H9 (cell line): Measurements from ENCODE around the gene TAF11L12. TPM values are rescaled to one million over a fixed set of nuclear protein-coding genes. Genes with fewer than 3 reads are reported as not detected.
"Not testable (repeated sequence)": the region's sequence is repeated elsewhere in the genome, so short reads cannot be mapped to it uniquely, and the experiment has no call there.

Source experiments
- DNase-seq: peaks from one replicate; pipeline ENCODE4 v3.0.0-alpha.2; 2017
- H2AFZ ChIP-seq: one replicate; pipeline ENCODE4 v1.6.1; 2013; ENCODE audit warnings: mild to moderate bottlenecking, low read length, control low read depth, moderate library complexity
- H2AK5ac ChIP-seq: 2 replicates; pipeline ENCODE4 v1.6.1; 2013; ENCODE audit warnings: low read length, control low read depth, mixed read lengths; ENCODE audit not compliant: insufficient read length
- H2BK120ac ChIP-seq: one replicate; pipeline ENCODE4 v1.6.1; 2013; ENCODE audit warnings: low read depth, mild to moderate bottlenecking, low read length, control low read depth, inconsistent platforms; ENCODE audit not compliant: poor library complexity, severe bottlenecking
- H2BK12ac ChIP-seq: 2 replicates; pipeline ENCODE4 v1.6.1; 2013; ENCODE audit warnings: low read length, control low read depth, mixed read lengths, low read depth; ENCODE audit not compliant: insufficient read length
- H2BK15ac ChIP-seq: 2 replicates; pipeline ENCODE4 v1.6.1; 2013; ENCODE audit warnings: low read depth, low read length, control low read depth
- H2BK20ac ChIP-seq: one replicate; pipeline ENCODE4 v1.6.1; 2013; ENCODE audit warnings: low read depth, mild to moderate bottlenecking, low read length, control low read depth, inconsistent platforms; ENCODE audit not compliant: poor library complexity, severe bottlenecking
- H2BK5ac ChIP-seq: 2 replicates; pipeline ENCODE4 v1.6.1; 2013; ENCODE audit warnings: low read length, control low read depth, mixed read lengths; ENCODE audit not compliant: insufficient read length
- H3K14ac ChIP-seq: 2 replicates; pipeline ENCODE4 v1.6.1; 2013; ENCODE audit warnings: low read length, control low read depth; ENCODE audit not compliant: insufficient read depth
- H3K18ac ChIP-seq: 2 replicates; pipeline ENCODE4 v1.6.1; 2013; ENCODE audit warnings: low read depth, mild to moderate bottlenecking, mixed read lengths, low read length, control low read depth; ENCODE audit not compliant: insufficient read length
- H3K23ac ChIP-seq: 2 replicates; pipeline ENCODE4 v1.6.1; 2013; ENCODE audit warnings: low read length, control low read depth, mixed read lengths, low read depth; ENCODE audit not compliant: insufficient read length
- H3K23me2 ChIP-seq: 2 replicates; pipeline ENCODE4 v1.6.1; 2013; ENCODE audit warnings: low read depth, mild to moderate bottlenecking, mixed read lengths, low read length, control low read depth; ENCODE audit not compliant: insufficient read length, poor library complexity, severe bottlenecking
- H3K27ac ChIP-seq: 2 replicates; pipeline ENCODE4 v1.5.1; 2013; ENCODE audit warnings: low read length, control low read depth, mixed read lengths, low read depth; ENCODE audit not compliant: insufficient read length
- H3K27me3 ChIP-seq: 2 replicates; pipeline ENCODE4 v1.6.1; 2013; ENCODE audit warnings: low read length, control low read depth, inconsistent platforms; ENCODE audit not compliant: insufficient read depth
- H3K4ac ChIP-seq: 2 replicates; pipeline ENCODE4 v1.6.1; 2013; ENCODE audit warnings: low read depth, mild to moderate bottlenecking, control low read depth, inconsistent platforms, low read length, moderate library complexity
- H3K4me1 ChIP-seq: 2 replicates; pipeline ENCODE4 v1.6.1; 2013; ENCODE audit warnings: low read length, control low read depth, inconsistent platforms; ENCODE audit not compliant: insufficient read depth
- H3K4me2 ChIP-seq: 2 replicates; pipeline ENCODE4 v1.6.1; 2013; ENCODE audit warnings: low read length, control low read depth, mixed read lengths; ENCODE audit not compliant: insufficient read length, insufficient read depth
- H3K56ac ChIP-seq: 2 replicates; pipeline ENCODE4 v1.6.1; 2013; ENCODE audit warnings: low read depth, mild to moderate bottlenecking, mixed read lengths, low read length, control low read depth; ENCODE audit not compliant: insufficient read length
- H3K79me1 ChIP-seq: 2 replicates; pipeline ENCODE4 v1.6.1; 2013; ENCODE audit warnings: low read depth, mild to moderate bottlenecking, moderate library complexity, low read length, control low read depth, inconsistent platforms; ENCODE audit not compliant: insufficient read depth, poor library complexity, severe bottlenecking
- H3K79me2 ChIP-seq: 2 replicates; pipeline ENCODE4 v1.6.1; 2013; ENCODE audit warnings: low read length, control low read depth, inconsistent platforms; ENCODE audit not compliant: insufficient read depth
- H3K9ac ChIP-seq: 2 replicates; pipeline ENCODE4 v1.6.1; 2013; ENCODE audit warnings: low read length, control low read depth, mixed read lengths; ENCODE audit not compliant: insufficient read length; ENCODE audit errors: extremely low read depth
- H3K9me3 ChIP-seq: one replicate; pipeline ENCODE4 v1.6.1; 2013; ENCODE audit warnings: low read depth, low read length, inconsistent platforms; ENCODE audit not compliant: control insufficient read depth
- H3T11ph ChIP-seq: one replicate; pipeline ENCODE4 v1.6.1; 2013; ENCODE audit warnings: mild to moderate bottlenecking, low read length, control low read depth, inconsistent platforms
- H4K20me1 ChIP-seq: one replicate; pipeline ENCODE4 v1.6.1; 2013; ENCODE audit not compliant: control insufficient read depth, insufficient read length, insufficient read depth
- H4K5ac ChIP-seq: 2 replicates; pipeline ENCODE4 v1.6.1; 2013; ENCODE audit warnings: low read depth, mild to moderate bottlenecking, mixed read lengths, low read length, control low read depth; ENCODE audit not compliant: insufficient read length
- H4K8ac ChIP-seq: replicated peaks from 2 replicates; pipeline ENCODE4 v1.6.1; 2013; ENCODE audit warnings: low read length, control low read depth, mixed read lengths, low read depth; ENCODE audit not compliant: insufficient read length
- H4K91ac ChIP-seq: 2 replicates; pipeline ENCODE4 v1.6.1; 2013; ENCODE audit warnings: low read depth, mild to moderate bottlenecking, moderate library complexity, mixed read lengths, low read length, control low read depth; ENCODE audit not compliant: insufficient read length
- H3K27ac Mint-ChIP-seq, 3 experiments: 2 replicates in 2 of 3; 3 replicates in 1 of 3; pipeline ENCODE4 v1.8.0; 2020 to 2021; ENCODE audit warnings: mixed read lengths in 3 of 3, mild to moderate bottlenecking in 1 of 3, moderate library complexity in 1 of 3
- H3K27me3 Mint-ChIP-seq: 2 replicates; pipeline ENCODE4 v1.8.0; 2021; ENCODE audit warnings: low read depth, mild to moderate bottlenecking, moderate library complexity, mixed read lengths
- H3K36me3 Mint-ChIP-seq, 3 experiments: 2 replicates in 2 of 3; 3 replicates in 1 of 3; pipeline ENCODE4 v1.8.0; 2020 to 2021; ENCODE audit warnings: low read depth in 3 of 3, mixed read lengths in 3 of 3; ENCODE audit not compliant: insufficient read depth in 1 of 3
- H3K4me1 Mint-ChIP-seq, 2 experiments: 2 replicates each; pipeline ENCODE4 v1.8.0; 2020; ENCODE audit warnings: mixed read lengths in 2 of 2
- H3K4me3 Mint-ChIP-seq, 2 experiments: 2 replicates in 1 of 2; 3 replicates in 1 of 2; pipeline ENCODE4 v1.8.0; 2020 to 2021; ENCODE audit warnings: mild to moderate bottlenecking in 2 of 2, mixed read lengths in 2 of 2, moderate library complexity in 1 of 2
- H3K9me3 Mint-ChIP-seq, 2 experiments: 2 replicates in 1 of 2; 3 replicates in 1 of 2; pipeline ENCODE4 v1.8.0; 2020; ENCODE audit warnings: mild to moderate bottlenecking in 2 of 2, mixed read lengths in 2 of 2, moderate library complexity in 1 of 2
- WGBS: extraction: QIAGEN DNeasy Blood & Tissue Kit; methylation state at CpG from one replicate; pipeline ENCODE4 v1.1.7; 2013; ENCODE audit warnings: missing lambda C conversion rate, low lambda C conversion rate, mixed read lengths; ENCODE audit not compliant: insufficient read length; ENCODE audit errors: extremely low coverage; 5-methylcytosine and 5-hydroxymethylcytosine counted together
- total RNA-seq: library from RNA; stranded (reverse); gene quantifications from 2 replicates; pipeline ENCODE4 v1.2.1, GENCODE V29; 2021

The TAF11L12 gene
- total RNA-seq, 1 experiment from 2014 or later: not detected

GRCh38 chr5:17597728-17598127, 12.5 kb upstream of the TAF11L12 start, which contains the start of gene TAF11L10:
TAF11L10 (minus strand) TSS chr5:17597828.
- not testable (repeated sequence) for H2BK120ac ChIP-seq, H3K79me2 ChIP-seq, H4K5ac ChIP-seq, H3K4ac ChIP-seq, H2BK20ac ChIP-seq, H4K8ac ChIP-seq, H3K9me3 ChIP-seq, H4K91ac ChIP-seq, H3K4me1 Mint-ChIP-seq, H3K27ac ChIP-seq, H3K4me1 ChIP-seq, H2BK15ac ChIP-seq, H3K4me2 ChIP-seq, H2BK12ac ChIP-seq, H3K56ac ChIP-seq, H3K4me3 Mint-ChIP-seq, H2AK5ac ChIP-seq, H3K27me3 Mint-ChIP-seq, H4K20me1 ChIP-seq, H3K27me3 ChIP-seq, H3K18ac ChIP-seq, H3K79me1 ChIP-seq, H3K36me3 Mint-ChIP-seq, DNase-seq, H2AFZ ChIP-seq, H3K14ac ChIP-seq, H2BK5ac ChIP-seq, H3K23ac ChIP-seq, H3K23me2 ChIP-seq, H3K27ac Mint-ChIP-seq, H3K9me3 Mint-ChIP-seq, H3T11ph ChIP-seq, H3K9ac ChIP-seq
- WGBS: no CpG with 5 or more reads among the region's 15 CpGs

GRCh38 chr5:17603880-17604279, 6.3 kb upstream of the TAF11L12 start, which contains the start of gene TAF11L11:
TAF11L11 (plus strand) TSS chr5:17604183.
- not testable (repeated sequence) for H3K27ac ChIP-seq, H3K18ac ChIP-seq, H4K5ac ChIP-seq, H3K9me3 Mint-ChIP-seq, H3K4me2 ChIP-seq, H2BK15ac ChIP-seq, H3K23ac ChIP-seq, H3K56ac ChIP-seq, H3K27ac Mint-ChIP-seq, H4K20me1 ChIP-seq, H3K79me2 ChIP-seq, H3K4me1 Mint-ChIP-seq, H3K9ac ChIP-seq, H3K4me3 Mint-ChIP-seq, H4K8ac ChIP-seq, H3K14ac ChIP-seq, H3K36me3 Mint-ChIP-seq, H3K23me2 ChIP-seq, H2AFZ ChIP-seq, H3K79me1 ChIP-seq, H3K4me1 ChIP-seq, H2AK5ac ChIP-seq, H2BK12ac ChIP-seq, H4K91ac ChIP-seq, H2BK5ac ChIP-seq, H3K27me3 ChIP-seq, DNase-seq, H3K9me3 ChIP-seq, H3K4ac ChIP-seq, H2BK120ac ChIP-seq, H3T11ph ChIP-seq, H3K27me3 Mint-ChIP-seq, H2BK20ac ChIP-seq
- WGBS: no CpG with 5 or more reads among the region's 6 CpGs
